HG03378 (cell line): ENCODE results near the gene TNS3.

Source experiments
- ATAC-seq: cut with Tn5 transposase; IDR thresholded peaks from one replicate; pipeline ENCODE4 v1.9.1; 2021; ENCODE audit warnings: mild to moderate bottlenecking, moderate library complexity; ENCODE audit not compliant: unreplicated experiment

TNS3 gene

GRCh38 chr7:47565640-47566250, 16.2 kb downstream of the TNS3 start:
- no peak for ATAC-seq

DNA sequence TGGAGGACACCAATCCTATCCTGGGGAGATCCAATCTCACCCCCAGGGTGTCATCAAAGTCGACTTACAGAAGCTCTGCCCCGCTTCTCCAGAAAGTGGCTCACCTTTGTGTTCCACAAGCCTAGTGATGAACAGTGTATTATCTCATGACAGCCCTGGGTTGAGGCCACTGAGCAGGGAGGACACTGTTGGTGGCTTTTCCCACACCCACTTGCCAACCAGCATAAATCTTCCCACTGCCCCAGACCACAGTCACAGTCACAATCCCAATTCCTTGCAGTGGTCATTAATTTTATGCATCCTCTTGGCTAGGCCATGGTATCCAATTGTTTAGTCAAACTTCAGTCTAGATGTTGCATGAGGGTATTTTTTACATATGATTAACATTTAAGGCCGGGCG, 18.4 kb downstream of the TNS3 start:
- ATAC-seq: no peak

DNA sequence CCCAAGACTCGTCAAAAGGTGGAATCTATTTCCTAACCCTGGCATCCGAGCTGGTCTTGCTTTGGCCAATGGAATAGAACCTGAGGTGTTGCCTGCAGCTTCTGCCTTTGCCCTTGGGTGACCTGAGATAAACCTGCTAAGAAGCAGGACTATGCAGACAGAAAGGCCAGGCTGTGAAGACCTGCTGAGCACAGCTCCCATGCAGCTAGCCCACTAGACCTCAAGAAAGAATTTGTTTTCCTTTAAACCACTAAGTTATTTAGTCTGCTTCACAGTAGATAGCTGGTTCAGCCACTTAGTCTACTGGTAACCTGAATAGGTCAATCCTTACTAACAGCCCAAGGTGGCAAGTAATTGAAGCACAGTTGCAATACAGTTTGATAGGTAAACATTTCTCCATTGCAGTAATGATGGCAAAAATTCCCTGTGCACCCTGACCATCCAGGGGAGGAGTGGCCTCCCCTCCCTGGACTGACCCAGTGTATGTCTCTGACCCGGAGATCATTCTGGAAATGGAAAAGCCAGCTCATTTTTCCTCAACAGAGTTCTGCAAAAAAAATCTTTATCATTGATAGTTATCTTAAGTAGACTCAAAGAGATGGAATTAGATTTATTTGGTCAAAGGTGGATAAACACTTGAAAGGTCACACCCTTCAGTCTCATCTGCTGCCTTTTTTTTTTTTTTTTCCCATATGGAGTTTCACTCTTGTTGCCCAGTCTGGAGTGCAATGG, 20.0 kb downstream of the TNS3 start:
- no peak for ATAC-seq

GRCh38 chr7:47559306-47560220, 22.3 kb downstream of the TNS3 start:
- ATAC-seq: no peak

DNA sequence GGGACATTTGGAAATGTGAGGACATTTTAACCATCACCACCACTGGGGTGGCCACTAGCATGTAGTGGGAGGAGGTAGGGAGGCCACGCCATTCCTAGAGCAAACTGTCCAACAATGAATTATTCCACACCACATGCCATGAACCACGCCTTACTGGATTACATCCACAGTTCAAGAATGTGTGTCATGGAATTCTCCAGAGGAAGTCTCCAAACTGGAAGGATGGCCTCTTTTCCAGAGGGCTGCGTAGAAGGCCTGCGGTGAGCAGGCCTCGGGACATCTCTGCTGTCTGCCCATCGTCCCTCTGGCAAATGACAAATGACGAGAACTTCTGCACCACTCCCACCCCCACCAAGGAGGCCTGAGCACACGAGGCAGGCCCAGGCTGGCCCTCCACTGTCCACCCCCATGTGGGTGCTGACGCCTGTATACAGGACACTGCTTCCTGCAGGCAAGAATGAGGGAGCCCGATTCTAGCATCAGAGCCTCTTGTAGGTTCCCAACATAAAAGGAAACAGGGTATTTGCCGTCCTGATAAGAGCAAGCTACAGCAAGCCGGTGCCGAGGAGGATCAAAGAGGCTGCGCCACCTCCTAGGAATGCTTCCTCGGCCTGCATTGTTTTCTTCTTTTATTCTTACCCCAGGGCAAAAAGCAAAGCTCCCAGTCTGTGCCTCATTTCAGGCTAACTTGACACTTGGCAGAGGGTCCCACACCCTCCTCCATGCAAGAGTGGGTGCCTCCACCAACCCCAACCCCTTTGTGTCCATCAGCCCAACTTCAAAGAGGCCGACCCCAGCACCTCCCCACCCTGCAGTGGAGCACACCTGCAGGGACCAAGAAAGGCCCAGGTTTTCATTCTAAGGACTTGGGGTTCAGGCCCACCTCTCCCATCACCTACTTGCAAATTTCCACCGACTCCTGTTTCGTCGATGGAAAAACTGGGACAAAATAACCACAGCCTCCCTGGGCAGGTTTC, 23.9 kb downstream of the TNS3 start:
- ATAC-seq: no peak

DNA sequence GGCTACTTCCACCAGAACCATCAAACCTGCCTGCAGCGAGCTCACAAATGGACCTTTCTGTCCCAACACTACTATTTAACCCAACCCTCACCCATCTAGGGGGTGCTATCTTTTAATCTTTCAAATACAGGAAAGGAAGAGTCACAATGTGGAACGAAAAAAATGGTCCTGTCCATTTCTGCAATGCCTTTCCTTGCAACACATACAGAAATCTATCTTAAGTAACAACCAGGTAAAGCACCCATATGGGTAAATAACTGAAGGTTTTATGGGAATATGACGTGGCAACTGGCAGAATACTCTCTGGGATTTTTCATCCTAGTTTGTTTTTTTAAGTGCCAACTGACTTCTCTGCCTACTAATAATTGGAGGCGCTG, 24.6 kb downstream of the TNS3 start:
- ATAC-seq: no peak

DNA sequence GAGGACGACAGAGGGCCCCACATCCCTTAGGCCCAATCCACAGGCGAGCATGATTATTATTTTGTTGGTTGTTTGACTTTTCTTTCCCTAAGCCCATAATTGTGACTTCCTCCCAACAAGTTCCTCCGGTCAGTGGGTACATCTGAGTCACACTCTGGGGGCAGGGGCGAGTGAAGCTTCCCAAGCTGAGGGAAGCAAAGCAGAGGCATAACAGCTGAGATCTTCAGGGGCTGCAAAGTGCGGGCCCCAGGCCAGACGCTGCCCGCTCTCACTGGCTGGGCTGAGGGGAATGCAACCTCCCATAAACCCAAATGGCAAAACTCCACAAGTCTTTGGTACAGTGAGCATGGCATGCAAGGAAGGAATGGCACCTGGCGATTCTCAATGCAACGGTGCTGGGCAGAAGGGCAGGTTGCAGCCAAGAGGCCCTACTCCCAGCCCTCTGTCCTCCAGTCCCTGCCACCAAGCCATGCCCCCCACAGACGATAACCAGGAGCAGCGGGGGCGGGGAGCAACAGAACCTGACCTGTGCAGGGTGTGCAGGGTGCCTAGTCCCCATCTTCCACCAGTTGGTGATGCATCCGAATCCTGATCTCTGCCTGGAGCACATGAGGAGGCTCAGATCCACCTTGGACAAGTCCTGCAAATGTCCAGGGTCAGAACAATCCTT, 25.3 kb downstream of the TNS3 start:
- ATAC-seq: no peak

DNA sequence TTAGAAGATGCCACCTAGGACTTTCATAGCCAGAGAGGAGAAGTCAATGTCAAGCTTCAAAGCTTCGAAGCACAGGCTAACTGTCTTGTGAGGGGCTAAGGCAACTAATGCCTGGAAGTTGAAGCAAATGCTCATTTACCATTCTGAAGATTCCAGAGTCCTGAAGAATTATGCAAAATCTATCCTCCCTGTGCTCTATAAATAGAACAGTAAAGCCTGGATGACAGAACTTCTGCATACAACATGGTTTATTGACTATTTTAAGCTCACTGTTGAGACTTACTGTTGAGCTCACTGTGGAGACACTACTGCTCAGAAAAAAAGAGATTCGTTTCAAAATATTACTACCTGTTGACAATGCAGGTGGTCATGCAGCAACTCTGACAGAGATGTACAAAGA, 28.6 kb downstream of the TNS3 start:
- ATAC-seq: no peak

GRCh38 chr7:47552621-47553020, 29.3 kb downstream of the TNS3 start:
- ATAC-seq: peak; percentile 100

DNA sequence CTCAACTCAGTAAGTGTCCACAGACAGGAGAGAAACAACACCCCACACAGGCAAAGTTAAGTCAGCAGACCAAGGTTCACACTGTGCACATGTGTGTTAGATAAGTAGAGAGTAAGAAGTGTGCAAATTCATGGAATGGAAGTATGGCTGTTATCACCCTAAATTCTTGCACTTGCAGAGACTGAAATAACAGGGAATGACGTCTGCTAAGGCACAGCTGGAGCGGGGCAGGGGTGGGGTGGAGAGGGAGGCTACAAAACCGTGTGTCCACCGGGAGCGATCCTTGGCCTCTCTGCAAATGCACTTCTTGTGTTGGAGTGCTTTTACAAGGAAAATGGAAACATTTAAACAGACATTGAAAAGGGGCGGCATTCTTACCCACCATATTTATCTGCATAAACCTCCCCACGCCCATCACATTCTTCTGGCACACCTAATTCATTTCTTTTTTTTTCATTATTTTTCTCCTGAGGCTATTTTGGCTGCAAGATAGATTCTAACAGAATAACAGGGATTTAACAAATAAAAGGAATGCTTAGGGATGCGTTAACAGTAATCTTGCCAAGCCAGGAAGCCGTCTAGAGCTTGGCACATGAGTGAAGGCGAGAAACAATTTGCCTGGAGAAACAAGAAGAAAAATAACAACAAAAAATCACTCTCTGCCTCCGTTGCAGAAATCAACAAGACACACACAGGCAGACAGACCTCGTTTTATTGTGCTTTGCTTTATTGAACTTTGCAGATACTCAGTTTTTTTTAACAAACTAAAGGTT, 30.1 kb downstream of the TNS3 start:
- ATAC-seq: no peak

DNA sequence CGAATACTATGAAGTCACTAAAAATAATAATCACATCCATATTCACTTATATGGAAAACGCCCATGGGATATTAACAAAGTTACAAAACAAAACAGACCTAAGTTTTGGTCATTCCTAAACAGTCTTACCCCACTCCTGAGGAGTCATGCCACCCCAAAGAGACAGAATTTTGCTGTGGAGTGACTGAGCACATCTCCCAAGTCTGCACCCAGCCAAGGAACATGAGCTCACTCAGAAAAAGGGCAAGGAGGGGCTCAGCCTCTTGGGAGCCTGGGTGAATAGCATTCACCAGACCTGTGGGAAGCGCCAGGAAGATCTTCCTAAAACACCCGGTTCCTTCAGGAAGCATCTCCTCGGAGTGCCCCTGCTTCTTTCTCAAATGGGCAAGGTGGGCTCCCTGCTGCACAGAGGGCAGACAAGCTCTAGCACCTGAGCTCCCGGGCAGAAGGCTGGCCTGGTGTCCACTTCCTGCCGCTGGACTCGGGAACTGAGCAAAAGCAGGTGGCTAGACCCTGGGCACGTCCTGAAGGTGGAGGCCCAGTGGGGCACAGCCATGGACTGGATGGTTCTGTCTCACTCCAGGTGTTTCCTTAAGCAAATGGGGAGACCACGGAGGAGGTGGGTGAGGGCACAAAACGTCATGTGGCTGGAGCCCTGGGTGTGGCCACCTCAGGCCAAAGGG, 31.0 kb downstream of the TNS3 start:
- ATAC-seq: no peak

- ATAC-seq: no peak
Observed at GRCh38 chr7:47549916-47550315, 32.0 kb downstream of the TNS3 start.

DNA sequence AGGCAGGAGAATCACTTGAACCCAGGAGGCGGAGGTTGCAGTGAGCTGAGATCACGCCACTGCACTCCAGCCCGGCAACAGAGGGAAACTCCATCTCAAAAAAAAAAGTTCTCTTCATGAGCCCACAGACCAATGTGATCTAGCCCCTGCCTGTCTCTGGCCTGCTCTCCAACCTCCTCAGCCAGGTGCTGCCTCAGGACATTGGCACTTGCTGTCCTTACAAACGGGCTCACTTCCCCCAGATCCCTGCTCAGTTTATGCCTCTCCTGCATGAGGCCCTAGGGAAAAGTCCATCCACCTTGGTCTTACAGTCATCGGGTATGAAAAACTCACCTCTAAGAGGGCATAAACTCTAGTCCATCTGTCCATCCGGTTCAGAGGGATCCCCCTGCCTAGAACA, 32.5 kb downstream of the TNS3 start:
- no peak for ATAC-seq

DNA sequence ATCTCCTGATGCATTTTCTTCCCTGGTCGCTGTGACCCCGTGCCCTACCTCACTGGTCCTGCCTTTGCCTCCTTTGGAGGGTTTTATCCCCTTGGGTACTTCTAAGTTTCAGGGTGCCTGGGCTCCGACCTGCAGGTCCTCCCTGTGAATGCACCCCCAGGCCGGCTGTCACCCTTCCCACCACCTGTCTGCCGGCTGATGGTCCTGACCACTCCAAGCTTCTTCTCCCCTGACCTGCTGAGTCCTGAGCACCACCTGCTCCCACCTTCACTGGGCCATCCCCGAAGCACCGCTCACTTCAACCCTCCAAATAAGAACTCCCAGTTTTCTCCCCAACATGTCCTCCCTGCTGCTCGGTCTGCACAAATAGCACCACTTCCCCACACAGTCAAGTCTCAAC, 33.4 kb downstream of the TNS3 start:
- ATAC-seq: no peak

- ATAC-seq: no peak
Observed at GRCh38 chr7:47546733-47547494, 35.0 kb downstream of the TNS3 start.

DNA sequence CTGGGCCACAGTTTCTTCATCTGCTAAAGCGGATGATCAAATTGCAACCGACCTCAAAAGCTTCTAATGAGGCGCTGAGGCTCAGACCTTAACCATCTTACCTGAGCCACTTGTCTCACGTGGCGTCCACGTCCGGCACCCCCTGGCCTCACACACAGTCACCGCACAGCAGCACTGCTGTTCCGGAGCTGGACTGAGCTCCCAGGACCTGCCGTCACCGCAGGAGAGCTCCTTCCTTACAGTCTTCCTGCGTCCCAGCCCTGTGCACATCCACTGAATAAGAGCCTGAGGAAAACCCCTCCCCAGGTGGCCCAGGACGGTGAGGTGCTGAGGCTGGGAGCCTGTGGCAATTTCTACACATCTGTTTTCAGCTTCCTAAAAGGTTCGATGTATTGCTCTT, 35.7 kb downstream of the TNS3 start:
- ATAC-seq: no peak

DNA sequence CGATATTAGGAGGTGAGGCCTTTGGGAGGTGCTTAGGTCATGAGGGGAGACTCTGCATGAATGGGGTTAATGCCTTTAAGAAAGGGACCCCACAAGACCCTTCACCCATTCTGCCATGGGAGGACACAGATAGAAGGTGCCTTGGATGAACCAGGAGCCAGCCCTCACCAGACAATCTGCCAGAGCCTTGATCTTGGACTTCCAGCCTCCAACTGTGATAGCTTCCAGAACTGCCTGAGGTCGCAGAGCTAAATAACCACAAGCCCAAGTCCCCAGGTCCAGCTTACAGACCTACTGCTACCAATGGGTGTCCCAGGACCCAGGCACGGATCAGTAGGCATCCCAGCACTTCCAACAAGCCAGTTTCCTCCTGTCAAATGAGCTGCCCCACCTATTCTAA, 37.5 kb downstream of the TNS3 start:
- ATAC-seq: no peak

GRCh38 chr7:47543714-47544113, 38.2 kb downstream of the TNS3 start:
- ATAC-seq: no peak
